NCI-H2171 treated with DMSO at 0.1 percent for 48 hours (cell line): ENCODE measurements around the gene ADNP2.

Experiments
- DNase-seq: peaks from one replicate; lab custom pipeline; 2025; lab: John Stamatoyannopoulos, UW

Gene ADNP2

GRCh38 chr18:80172056-80172455, 63.0 kb downstream of the ADNP2 start:
- DNase-seq: no peak

DNA sequence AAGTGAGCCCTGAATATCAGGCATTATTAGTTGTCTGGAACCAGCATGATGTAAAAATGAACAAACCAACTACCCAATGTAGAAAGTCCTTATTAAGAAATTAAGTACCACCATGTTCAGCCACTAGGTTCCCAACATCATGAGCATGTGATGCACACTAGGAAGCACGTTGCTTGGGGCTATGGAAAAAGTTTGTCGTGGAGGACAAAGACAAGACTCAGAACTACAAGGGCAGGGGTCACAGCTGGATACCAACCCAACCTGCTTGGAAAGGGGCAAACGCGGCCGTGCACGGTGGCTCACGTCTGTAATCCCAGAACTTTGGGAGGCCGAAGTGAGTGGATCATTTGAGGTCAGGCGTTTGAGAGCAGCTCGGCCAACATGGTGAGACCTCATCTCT, 64.0 kb downstream of the ADNP2 start:
- DNase-seq: no peak

- DNase-seq: no peak
These were observed 66.6 kb downstream of the ADNP2 start for GRCh38 chr18:80175451-80176204.

DNA sequence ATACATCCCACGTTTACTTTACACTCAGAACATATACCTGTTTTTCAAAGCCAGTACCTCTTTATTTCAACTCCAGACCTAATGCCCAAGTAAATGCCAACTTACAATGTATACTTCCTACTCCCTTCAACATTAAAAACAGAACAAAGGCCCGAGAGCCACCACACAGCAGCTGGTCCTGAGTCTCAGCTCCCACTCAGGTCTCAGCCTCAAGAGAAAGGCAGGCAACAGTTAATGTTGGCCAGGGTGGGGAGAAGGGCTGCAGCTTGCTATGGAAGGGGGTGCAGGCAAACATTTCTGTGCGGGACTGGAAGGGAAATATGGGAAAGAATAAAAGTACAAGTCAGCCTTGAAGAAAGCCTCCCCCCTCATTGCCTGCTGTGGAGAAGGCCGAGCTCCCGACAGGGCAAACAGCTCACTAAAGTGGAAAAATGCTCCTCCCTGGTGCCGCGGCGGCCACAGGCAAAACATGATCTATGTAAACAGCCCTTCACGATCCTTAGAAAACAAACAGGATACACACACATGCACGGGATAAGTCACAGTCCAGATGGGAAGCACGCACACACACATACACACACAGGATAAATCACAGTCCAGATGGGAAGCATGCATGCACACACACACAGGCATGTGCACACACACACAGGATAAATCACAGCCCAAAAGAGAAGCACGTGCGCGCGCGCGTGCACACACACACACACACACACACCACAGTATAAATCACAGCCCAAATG, 67.4 kb downstream of the ADNP2 start:
- peak; percentile 47 for DNase-seq

- DNase-seq: no peak
These were observed 68.1 kb downstream of the ADNP2 start for GRCh38 chr18:80177128-80177527.

DNA sequence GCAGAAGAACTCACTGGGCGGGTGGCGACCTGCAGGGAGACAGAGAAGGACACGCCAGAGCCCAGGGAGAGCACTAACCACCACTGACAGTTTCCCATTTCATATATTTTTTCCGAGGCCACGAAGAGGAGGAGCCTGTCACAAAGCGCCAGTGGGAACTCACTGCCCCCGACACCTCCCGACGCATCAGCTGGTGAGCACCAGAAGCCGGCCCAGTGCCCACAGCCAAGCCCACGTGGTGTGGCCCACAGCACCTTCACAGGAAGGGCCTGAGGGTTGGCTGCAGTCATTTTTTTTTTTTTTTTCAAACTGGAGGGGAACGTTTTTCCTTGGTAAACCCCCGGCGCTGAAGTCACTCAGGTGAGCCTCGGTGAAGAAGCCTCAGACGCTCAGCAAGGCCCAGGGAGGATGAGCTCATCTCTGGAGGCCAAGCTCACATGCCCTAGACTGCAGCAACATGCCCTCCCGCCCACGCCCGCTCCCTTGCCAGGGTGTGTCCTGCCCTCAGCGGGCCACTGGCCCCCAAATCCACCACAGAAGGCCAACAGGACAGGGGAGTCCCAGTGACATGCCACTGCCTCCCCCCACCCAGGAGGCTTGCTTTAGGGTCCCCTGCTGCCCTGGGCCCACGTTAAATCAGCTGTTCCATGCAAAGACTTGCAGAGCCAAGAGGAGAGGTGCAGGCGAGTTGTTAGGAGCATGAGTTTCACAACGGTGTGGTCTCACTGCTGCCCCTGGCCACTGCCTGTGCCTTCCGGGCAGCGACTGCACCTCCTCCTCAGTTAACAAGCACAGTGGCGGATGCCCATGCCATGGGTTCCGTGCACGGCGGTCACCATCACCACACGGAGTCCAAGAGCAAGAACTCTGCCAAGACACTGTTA, 70.1 kb downstream of the ADNP2 start:
- DNase-seq: no peak

GRCh38 chr18:80179857-80180558, 70.9 kb downstream of the ADNP2 start:
- DNase-seq: peak; percentile 59

GRCh38 chr18:80180778-80181564, 71.9 kb downstream of the ADNP2 start:
- DNase-seq: no peak

GRCh38 chr18:80181642-80182461, 72.8 kb downstream of the ADNP2 start:
- no peak for DNase-seq

GRCh38 chr18:80182855-80183254, 73.8 kb downstream of the ADNP2 start:
- DNase-seq: no peak

DNA sequence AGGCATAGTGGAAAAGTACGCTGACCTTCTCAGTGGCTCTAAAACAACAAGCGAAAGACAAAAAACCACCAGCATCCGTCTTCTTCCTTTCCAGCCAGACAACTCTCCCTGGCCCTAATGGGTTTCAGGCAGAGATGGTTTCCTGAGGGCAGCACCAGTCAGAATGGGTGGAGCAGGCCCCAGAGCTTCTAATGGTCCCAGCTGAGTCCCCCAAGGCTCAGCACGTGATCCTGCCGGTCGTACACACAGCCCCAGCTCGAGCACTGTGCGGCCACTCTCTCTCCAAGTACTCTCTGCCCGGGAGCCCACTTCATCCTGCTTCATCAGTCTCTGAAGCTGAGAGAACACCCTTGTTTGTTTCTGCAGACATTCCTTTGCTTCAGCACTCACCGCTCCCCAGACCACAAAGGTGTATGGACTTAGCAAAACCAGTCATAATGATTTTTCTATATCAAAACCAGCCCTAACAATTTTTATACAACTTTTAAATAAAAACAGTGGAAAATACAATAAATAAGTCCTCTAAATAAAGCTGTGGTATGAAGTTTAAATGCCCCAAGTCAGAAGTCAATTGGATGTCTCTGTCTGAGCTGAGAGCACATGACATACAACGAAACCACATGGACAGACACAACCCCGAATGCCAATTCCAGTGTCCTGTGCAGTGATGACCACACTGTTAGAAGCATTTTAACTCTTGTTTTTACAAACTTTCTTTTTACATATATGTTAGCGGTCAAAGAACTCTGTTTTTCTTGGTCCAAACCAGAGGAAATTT, 74.4 kb downstream of the ADNP2 start:
- no peak for DNase-seq

DNA sequence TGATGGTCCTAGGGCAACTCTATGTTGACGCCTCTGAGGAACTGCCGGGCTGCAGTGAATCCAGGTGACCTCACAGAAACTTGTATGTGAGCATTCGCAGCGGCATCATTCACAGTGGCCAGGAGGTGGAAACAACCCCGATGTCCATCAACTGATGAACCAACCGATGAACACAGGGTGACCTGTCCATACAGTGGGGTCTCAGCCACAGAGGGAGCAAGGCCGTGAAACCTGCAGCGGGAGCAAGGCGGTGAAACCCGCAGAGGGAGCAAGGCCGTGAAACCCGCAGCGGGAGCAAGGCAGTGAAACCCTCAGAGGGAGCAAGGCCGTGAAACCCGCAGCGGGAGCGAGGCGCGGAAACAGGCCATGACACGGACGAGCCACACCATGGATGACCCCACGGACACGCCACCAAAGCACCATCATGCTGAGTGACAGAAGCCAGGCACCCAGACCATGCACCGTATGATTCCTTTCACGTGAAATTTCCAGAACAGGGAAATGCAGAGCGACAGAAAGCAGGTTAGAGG, 75.2 kb downstream of the ADNP2 start:
- no peak for DNase-seq

DNA sequence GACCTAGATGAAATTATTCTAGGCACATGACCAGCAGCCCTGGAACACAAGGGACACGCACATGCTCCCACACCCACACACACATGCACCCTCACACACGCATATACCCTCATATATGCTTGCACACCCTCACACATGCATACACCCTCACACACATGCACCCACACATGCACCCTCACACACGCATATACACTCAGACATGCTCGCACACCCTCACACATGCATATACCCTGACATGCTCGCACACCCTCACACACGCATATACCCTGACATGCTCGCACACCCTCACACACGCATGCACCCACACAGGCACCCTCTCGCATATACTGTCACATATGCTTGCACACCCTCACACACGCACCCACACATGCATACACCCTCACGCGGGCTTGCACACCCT, 76.5 kb downstream of the ADNP2 start:
- no peak for DNase-seq

GRCh38 chr18:80187956-80188642, 79.0 kb downstream of the ADNP2 start:
- no peak for DNase-seq

DNA sequence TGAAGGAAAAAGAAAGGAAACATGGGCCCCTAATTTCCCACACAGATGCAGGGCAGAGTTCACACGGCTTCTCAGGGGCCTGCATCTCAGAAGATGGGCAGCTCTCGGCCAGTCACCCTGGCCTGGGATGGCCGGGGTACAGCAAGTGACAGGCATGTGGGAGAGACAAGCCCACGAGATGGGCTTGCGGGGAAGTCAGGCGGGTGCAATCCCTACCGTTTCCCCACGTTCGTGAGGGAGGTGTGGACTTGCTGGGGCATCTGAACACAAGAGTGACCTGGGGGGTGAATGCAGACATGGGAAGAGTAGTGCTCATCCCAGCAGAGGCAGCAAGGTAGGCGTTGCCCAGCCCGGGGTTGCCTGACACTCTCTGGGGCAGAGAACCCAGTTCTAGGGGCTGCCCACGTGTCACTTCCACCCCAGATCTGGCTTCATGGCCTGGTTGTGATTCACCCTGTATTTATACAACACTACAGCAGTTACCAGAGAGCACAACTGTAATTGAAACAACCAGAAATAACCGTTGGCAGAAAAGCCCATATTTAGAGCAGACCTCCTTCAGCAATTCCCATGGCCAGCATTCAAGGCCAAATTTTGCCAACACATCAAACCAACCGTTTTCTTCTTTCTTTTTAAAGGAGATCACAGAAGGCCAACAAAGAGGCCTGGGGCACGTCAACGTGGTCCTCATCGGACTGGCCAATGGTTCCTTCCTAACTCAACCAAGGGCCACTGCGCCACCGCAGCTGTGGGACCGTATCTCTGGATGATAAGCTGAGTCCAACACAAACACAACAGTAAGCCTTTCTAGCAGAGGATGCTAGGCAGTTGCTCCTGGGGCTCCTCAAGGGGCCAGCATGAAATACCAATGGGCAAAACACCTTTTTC, 79.8 kb downstream of the ADNP2 start:
- no peak for DNase-seq

GRCh38 chr18:80189531-80189865, 80.4 kb downstream of the ADNP2 start:
- no peak for DNase-seq
